Duodenal mucosa (tissue), 2 donors: ENCODE measurements around the gene PROK1.

ENCODE experiments used
- H3K27ac ChIP-seq: one replicate; pipeline ENCODE4 v1.7.0; 2013; ENCODE audit warnings: low read depth, low read length
- H3K27me3 ChIP-seq, 2 donors: one replicate each; pipeline ENCODE4 v1.7.0; 2013; ENCODE audit warnings: low read length in 2 of 2, control low read depth in 1 of 2; ENCODE audit not compliant: insufficient read depth in 2 of 2, control insufficient read depth in 1 of 2
- H3K36me3 ChIP-seq, 2 donors: one replicate each; pipeline ENCODE4 v1.7.0; 2013; ENCODE audit warnings: low read length in 2 of 2, control low read depth in 1 of 2; ENCODE audit not compliant: insufficient read depth in 2 of 2, control insufficient read depth in 1 of 2
- H3K4me1 ChIP-seq, 2 donors: one replicate each; pipeline ENCODE4 v1.7.0; 2013; ENCODE audit warnings: low read length in 2 of 2, control low read depth in 1 of 2; ENCODE audit not compliant: insufficient read depth in 2 of 2, control insufficient read depth in 1 of 2
- H3K4me3 ChIP-seq, 2 donors: one replicate each; pipeline ENCODE4 v1.7.0; 2013; ENCODE audit warnings: low read length in 2 of 2, low read depth in 1 of 2
- H3K9ac ChIP-seq, 2 donors: one replicate each; pipeline ENCODE4 v1.7.0; 2013; ENCODE audit warnings: low read length in 2 of 2, low read depth in 1 of 2
- H3K9me3 ChIP-seq, 2 donors: one replicate each; pipeline ENCODE4 v1.7.0; 2013; ENCODE audit warnings: low read length in 2 of 2, control low read depth in 1 of 2; ENCODE audit not compliant: control insufficient read depth in 1 of 2

Gene PROK1

GRCh38 chr1:110495926-110496600 lies 45.1 kb downstream of the PROK1 start:
- no peak overlapping the region for H3K9ac ChIP-seq
- no peak overlapping the region for H3K4me3 ChIP-seq

GRCh38 chr1:110498270-110498669 lies 47.3 kb downstream of the PROK1 start:
- Histone ChIP-seq H3K36me3 (no peaks in the 10 kb centered on the region), H3K27me3 (no peaks in the 10 kb centered on the region), H3K9ac (no peak overlapping the region), H3K9me3 (no peaks in the 10 kb centered on the region), H3K4me3 (no peak overlapping the region), H3K27ac (no peak overlapping the region), H3K4me1 (no peaks in the 10 kb centered on the region)

More at GRCh38 chr1:110495926-110496600, 45.1 kb downstream of the PROK1 start:
- H3K36me3 ChIP-seq, result no peaks in the 10 kb centered on the region
- H3K9me3 ChIP-seq, result no peaks in the 10 kb centered on the region
- H3K4me1 ChIP-seq, result no peaks in the 10 kb centered on the region
- no peak overlapping the region for H3K27ac ChIP-seq
- no peaks in the 10 kb centered on the region for H3K27me3 ChIP-seq

DNA sequence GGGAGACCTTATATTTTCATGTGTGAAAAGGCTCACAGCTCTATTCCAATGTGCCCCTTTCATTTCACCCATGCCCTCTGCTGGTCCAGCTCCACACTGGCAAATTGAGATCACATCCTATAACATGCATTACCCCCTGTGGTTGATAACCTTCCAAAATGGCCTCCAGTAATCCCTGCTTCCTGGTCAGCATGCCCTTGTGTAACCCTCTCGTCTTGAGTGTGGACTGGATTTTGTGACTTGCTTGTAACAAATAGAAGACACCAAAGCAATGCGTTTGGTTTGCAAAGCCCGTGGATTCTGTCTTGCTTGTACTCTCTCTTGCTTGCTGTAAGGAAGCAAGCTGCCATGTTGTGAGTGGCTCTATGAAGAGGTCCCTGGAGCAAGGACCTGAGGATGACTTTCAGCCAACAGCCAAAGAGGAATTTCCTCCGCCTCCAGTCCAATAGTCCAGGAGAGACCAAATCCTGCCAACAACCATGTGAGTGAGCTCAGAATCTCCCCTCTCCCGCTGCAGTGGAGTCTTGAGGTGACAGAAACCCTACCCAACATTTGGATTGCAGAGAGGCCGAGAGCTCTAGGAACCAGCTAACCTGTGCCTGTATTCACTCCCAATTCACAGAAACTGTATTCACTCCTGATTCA lies 50.7 kb downstream of the PROK1 start:
- no peak overlapping the region for H3K4me3 ChIP-seq
- H3K9ac ChIP-seq, result no peak overlapping the region
- H3K27me3 ChIP-seq, result no peaks in the 10 kb centered on the region
- no peak overlapping the region for H3K27ac ChIP-seq
- H3K36me3 ChIP-seq, result no peaks in the 10 kb centered on the region
- H3K4me1 ChIP-seq, result no peaks in the 10 kb centered on the region
- no peaks in the 10 kb centered on the region for H3K9me3 ChIP-seq

- no peaks in the 10 kb centered on the region for H3K36me3 ChIP-seq
- no peak overlapping the region for H3K9ac ChIP-seq
- H3K4me1 ChIP-seq, result no peaks in the 10 kb centered on the region
- no peak overlapping the region for H3K27ac ChIP-seq
- no peaks in the 10 kb centered on the region for H3K9me3 ChIP-seq
- no peak overlapping the region for H3K4me3 ChIP-seq
- no peaks in the 10 kb centered on the region for H3K27me3 ChIP-seq
These were observed 51.6 kb downstream of the PROK1 start for GRCh38 chr1:110502402-110503151.

DNA sequence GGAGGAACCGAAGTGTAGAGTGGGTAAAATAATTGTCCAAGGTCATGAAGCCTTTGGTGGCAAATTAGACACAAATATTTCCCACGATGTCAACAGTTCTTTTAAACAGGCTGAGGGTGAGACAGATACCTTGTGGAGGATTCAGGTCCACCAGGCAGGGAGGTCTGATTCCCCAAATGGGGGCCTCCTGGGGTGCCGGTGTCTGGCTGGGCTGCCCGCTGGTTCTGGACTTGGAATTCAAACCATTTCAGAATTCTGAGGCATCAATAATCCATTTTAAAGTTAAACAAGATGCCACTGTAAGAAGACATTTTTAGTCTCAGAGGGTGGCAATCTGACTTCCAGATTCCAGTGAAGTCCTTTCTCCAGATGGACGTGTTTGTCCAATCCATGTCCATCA lies 52.5 kb downstream of the PROK1 start:
- Histone ChIP-seq H3K27ac (no peak overlapping the region), H3K27me3 (no peaks in the 10 kb centered on the region), H3K9me3 (no peaks in the 10 kb centered on the region), H3K9ac (no peak overlapping the region), H3K4me3 (no peak overlapping the region), H3K36me3 (no peaks in the 10 kb centered on the region), H3K4me1 (no peaks in the 10 kb centered on the region)

GRCh38 chr1:110504226-110504625 lies 53.3 kb downstream of the PROK1 start:
- no peak overlapping the region for H3K4me3 ChIP-seq
- no peaks in the 10 kb centered on the region for H3K9me3 ChIP-seq
- no peak overlapping the region for H3K9ac ChIP-seq
- H3K36me3 ChIP-seq, result no peaks in the 10 kb centered on the region
- no peaks in the 10 kb centered on the region for H3K4me1 ChIP-seq
- no peaks in the 10 kb centered on the region for H3K27me3 ChIP-seq
- H3K27ac ChIP-seq, result no peak overlapping the region

GRCh38 chr1:110505596-110505995 lies 54.6 kb downstream of the PROK1 start:
- Histone ChIP-seq H3K4me3 (no peak overlapping the region), H3K4me1 (no peaks in the 10 kb centered on the region), H3K9ac (no peak overlapping the region), H3K9me3 (no peaks in the 10 kb centered on the region), H3K27me3 (no peaks in the 10 kb centered on the region), H3K36me3 (no peaks in the 10 kb centered on the region), H3K27ac (no peak overlapping the region)

DNA sequence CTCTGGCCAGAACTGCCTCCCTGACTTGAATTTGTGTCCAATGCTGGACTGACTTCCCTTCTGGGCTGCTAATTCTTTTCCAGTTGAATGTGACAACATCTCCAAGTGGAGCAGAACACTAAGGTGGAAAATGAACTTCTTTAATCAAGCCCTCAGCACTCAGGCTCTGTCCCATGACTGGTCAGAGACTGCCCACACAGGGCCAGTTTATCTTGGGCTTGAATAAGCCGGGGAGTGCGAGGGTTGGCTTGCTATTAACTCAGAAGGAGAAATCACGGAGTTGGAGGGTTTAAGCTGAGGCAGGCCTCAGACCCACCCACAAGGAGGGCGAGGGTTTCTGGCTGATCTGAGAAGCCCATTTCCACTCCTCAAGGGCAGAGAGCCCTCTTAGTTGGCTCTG lies 55.6 kb downstream of the PROK1 start:
- H3K4me3 ChIP-seq, result no peak overlapping the region
- H3K9ac ChIP-seq, result no peak overlapping the region
- no peak overlapping the region for H3K27ac ChIP-seq
- no peaks in the 10 kb centered on the region for H3K36me3 ChIP-seq
- H3K27me3 ChIP-seq, result no peaks in the 10 kb centered on the region
- no peaks in the 10 kb centered on the region for H3K4me1 ChIP-seq
- no peaks in the 10 kb centered on the region for H3K9me3 ChIP-seq
